ENCODE measurements around the gene MALSU1.

The MALSU1 gene

GRCh38 chr7:23268746-23269145, 30.4 kb upstream of the MALSU1 start:
- Histone ChIP-seq H3K27me3 (no peaks in the 10 kb centered on the region), H3K4me3 (ENCODE audit: low read depth in 1 of 2, low read length in 1 of 2) (no peak overlapping the region), H3K27ac (no peak overlapping the region), H3K4me1 (ENCODE audit: control insufficient read depth in 1 of 2, insufficient read depth in 1 of 2, low read depth in 1 of 2, low read length in 1 of 2) (peaks cover 7 to 9% of the 10 kb centered on the region in 2 experiments), H3K36me3 (no peaks in the 10 kb centered on the region), H3K9me3 (no peaks in the 10 kb centered on the region)
- no peak for TF ChIP-seq CTCF (IDR thresholded peaks at IDR 0.05)

DNA sequence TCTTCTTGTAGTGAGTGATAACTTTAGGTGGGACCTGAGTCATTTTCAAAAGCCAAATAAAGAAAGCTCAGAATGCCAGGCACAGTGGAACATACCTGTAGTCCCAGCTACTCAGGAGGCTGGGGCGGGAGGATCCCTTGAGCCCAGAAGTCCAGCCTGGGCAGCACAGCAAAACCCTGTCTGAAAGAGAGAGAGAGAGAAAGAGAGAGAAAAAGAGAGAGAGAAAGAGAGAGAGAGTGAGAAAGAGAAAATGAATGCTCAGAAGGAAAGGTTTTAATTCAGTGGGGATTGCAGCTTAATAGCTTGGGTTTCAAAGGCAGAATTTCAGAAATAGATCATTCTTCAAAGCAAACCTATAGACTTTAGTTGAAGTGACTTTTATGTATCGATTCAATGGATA, 26.9 kb upstream of the MALSU1 start:
- Histone ChIP-seq H3K4me3 (ENCODE audit: low read depth in 1 of 2, low read length in 1 of 2) (no peak overlapping the region), H3K27ac (no peak overlapping the region), H3K9me3 (no peaks in the 10 kb centered on the region), H3K36me3 (no peaks in the 10 kb centered on the region), H3K4me1 (ENCODE audit: control insufficient read depth in 1 of 2, insufficient read depth in 1 of 2, low read depth in 1 of 2, low read length in 1 of 2) (peaks cover 11 to 12% of the 10 kb centered on the region in 2 experiments), H3K27me3 (no peaks in the 10 kb centered on the region)
- no peak for TF ChIP-seq CTCF (IDR thresholded peaks at IDR 0.05)

GRCh38 chr7:23273141-23273599, 26.0 kb upstream of the MALSU1 start:
- Histone ChIP-seq H3K27ac (no peak overlapping the region), H3K27me3 (no peaks in the 10 kb centered on the region), H3K4me3 (ENCODE audit: low read depth in 1 of 2, low read length in 1 of 2) (peak overlapping the region in 1 of 2 experiments; percentile 14), H3K9me3 (no peaks in the 10 kb centered on the region), H3K36me3 (no peaks in the 10 kb centered on the region), H3K4me1 (ENCODE audit: control insufficient read depth in 1 of 2, insufficient read depth in 1 of 2, low read depth in 1 of 2, low read length in 1 of 2) (peaks cover 15 to 16% of the 10 kb centered on the region in 2 experiments)
- peak; percentile 76 for TF ChIP-seq CTCF (IDR thresholded peaks at IDR 0.05)

GRCh38 chr7:23275912-23276311, 23.2 kb upstream of the MALSU1 start:
- H3K27ac ChIP-seq, result no peak overlapping the region
- no peaks in the 10 kb centered on the region for H3K9me3 ChIP-seq
- TF ChIP-seq CTCF (IDR thresholded peaks at IDR 0.05), result no peak
- H3K4me3 ChIP-seq (ENCODE audit: low read depth in 1 of 2, low read length in 1 of 2), result no peak overlapping the region
- H3K36me3 ChIP-seq, result no peaks in the 10 kb centered on the region
- H3K4me1 ChIP-seq (ENCODE audit: control insufficient read depth in 1 of 2, insufficient read depth in 1 of 2, low read depth in 1 of 2, low read length in 1 of 2), result peaks cover 15 to 16% of the 10 kb centered on the region in 2 experiments
- no peaks in the 10 kb centered on the region for H3K27me3 ChIP-seq

GRCh38 chr7:23276376-23276775, 22.8 kb upstream of the MALSU1 start:
- no peak overlapping the region for H3K4me3 ChIP-seq (ENCODE audit: low read depth in 1 of 2, low read length in 1 of 2)
- no peak overlapping the region for H3K27ac ChIP-seq
- no peaks in the 10 kb centered on the region for H3K9me3 ChIP-seq
- no peaks in the 10 kb centered on the region for H3K27me3 ChIP-seq
- TF ChIP-seq CTCF (IDR thresholded peaks at IDR 0.05), result no peak
- peaks cover 15 to 16% of the 10 kb centered on the region in 2 experiments for H3K4me1 ChIP-seq (ENCODE audit: control insufficient read depth in 1 of 2, insufficient read depth in 1 of 2, low read depth in 1 of 2, low read length in 1 of 2)
- no peaks in the 10 kb centered on the region for H3K36me3 ChIP-seq

- H3K36me3 ChIP-seq, result no peaks in the 10 kb centered on the region
- H3K27me3 ChIP-seq, result no peaks in the 10 kb centered on the region
- TF ChIP-seq CTCF (IDR thresholded peaks at IDR 0.05), result no peak
- no peaks in the 10 kb centered on the region for H3K9me3 ChIP-seq
- peaks cover 15 to 16% of the 10 kb centered on the region in 2 experiments for H3K4me1 ChIP-seq (ENCODE audit: control insufficient read depth in 1 of 2, insufficient read depth in 1 of 2, low read depth in 1 of 2, low read length in 1 of 2)
- H3K27ac ChIP-seq, result peak overlapping the region; percentile 28
- H3K4me3 ChIP-seq (ENCODE audit: low read depth in 1 of 2, low read length in 1 of 2), result no peak overlapping the region
These were observed 22.2 kb upstream of the MALSU1 start for GRCh38 chr7:23276947-23277346.
